Measurements from ENCODE around the gene UBE4B. TPM values are rescaled to one million over a fixed set of nuclear protein-coding genes. Genes with fewer than 3 reads are reported as not detected.
"Not testable (repeated sequence)": the region's sequence is repeated elsewhere in the genome, so short reads cannot be mapped to it uniquely, and the experiment has no call there.

Gene UBE4B
- total and polyA plus RNA-seq, 10 of the 15 experiments (the other 5 are each of a cell fraction or from before 2014, with no cell fraction given): 2.9 to 32.6 (median 20.7) TPM

DNA sequence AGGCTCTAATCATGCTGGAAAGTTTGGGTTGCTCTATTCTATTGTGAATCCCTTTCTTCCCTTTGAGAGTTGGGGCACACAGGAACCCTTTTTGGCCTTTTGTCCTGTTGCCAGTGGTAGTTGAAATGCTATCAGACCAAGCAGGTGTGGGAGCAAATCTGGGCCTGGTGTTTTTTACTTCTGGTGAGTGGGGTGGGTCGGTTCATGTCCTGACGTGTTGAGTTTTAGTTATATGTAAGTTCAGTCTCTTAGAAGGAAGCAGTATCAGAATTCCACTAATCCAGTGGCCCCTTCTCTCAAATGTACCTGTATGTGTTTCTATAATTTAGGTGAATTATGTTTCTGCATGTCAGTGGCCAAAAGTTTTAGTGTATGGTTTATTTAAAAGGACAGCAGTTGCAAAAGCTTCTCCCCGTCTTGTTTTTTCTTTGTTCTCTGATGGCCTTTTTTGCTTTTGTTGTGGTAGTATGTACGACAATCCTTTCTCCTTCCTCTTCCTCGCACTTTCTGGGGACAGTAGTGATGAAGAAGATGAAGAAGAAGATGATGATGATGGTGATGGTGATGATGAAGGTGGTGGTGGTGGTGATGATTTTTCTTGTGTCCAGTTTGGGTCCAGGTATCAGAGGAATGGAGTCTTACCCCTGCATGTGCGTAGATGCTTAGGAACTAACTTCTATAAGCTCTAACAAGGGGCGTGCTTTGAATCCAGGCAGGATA is 74.2 kb downstream of the UBE4B start (continued):
- TF ChIP-seq HSF1 (IDR thresholded peaks at IDR 0.05; ENCODE audit: low read depth, low read length) (no peak), SIX5 (IDR thresholded peaks at IDR 0.05; ENCODE audit: low read depth, low read length, severe bottlenecking) (no peak), TCF12 (IDR thresholded peaks at IDR 0.05; ENCODE audit: low read depth, low read length) (no peak), JUND (IDR thresholded peaks at IDR 0.05; ENCODE audit: low read depth, low read length) (no peak), SRF (IDR thresholded peaks at IDR 0.05; ENCODE audit: low read depth in 2 of 2, low read length in 2 of 2) (no peak), GABPA (IDR thresholded peaks at IDR 0.05; ENCODE audit: low read depth) (no peak), CHD2 (IDR thresholded peaks at IDR 0.05; ENCODE audit: borderline replicate concordance, low read depth, low read length) (no peak)

DNA sequence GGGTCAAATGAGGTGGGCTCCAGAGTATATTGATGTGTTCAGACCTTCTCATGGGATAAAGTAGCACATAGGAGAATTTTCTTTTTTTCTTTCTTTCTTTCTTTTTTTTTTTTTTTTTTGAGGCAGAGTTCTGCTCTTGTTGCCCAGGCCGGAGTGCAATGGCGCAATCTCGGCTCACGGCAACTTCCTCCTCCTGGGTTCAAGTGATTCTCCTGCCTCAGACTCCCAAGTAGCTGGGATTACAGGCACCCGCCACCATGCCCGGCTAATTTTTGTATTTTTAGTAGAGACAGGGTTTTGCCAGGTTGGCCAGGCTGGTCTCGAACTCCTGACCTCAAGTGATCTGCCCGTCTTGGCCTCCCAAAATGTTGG is 74.7 kb downstream of the UBE4B start:
- DNase-seq (ENCODE audit: low read depth, low spot score); H3K79me2 ChIP-seq (ENCODE audit: control insufficient read depth, insufficient read depth, low read length); in situ Hi-C loops (cut with MboI); H3K27me3 ChIP-seq (replicated peaks in 1 of 2; ENCODE audit: control insufficient read depth in 2 of 2, insufficient read depth in 2 of 2, low read length in 1 of 2); RAD21 ChIA-PET (ENCODE audit: unreplicated experiment); H3K4me1 ChIP-seq (ENCODE audit: control insufficient read depth, insufficient read depth, low read length); H2AFZ ChIP-seq (ENCODE audit: control insufficient read depth, low read depth, low read length); H3K9me3 ChIP-seq (replicated peaks; ENCODE audit: control insufficient read depth, insufficient read depth, low read length); ATAC-seq; intact Hi-C loops (cut with micrococcal nuclease; ENCODE audit: unreplicated experiment); H3K4me3 ChIP-seq; H4K20me1 ChIP-seq (ENCODE audit: control insufficient read depth, insufficient read depth); H3K9ac ChIP-seq (ENCODE audit: control insufficient read depth, insufficient read depth, low read length); FAIRE-seq; H3K27ac ChIP-seq (ENCODE audit: control insufficient read depth, insufficient read depth); BruUV-seq (replicated peaks); H3K4me2 ChIP-seq (ENCODE audit: control insufficient read depth, insufficient read depth): not testable (repeated sequence)
- peaks cover 6 to 10% of the 10 kb centered on the region in 2 experiments for H3K36me3 ChIP-seq (ENCODE audit: control insufficient read depth in 2 of 2, insufficient read depth in 2 of 2, low read length in 1 of 2)
- CTCF ChIA-PET: interaction anchor here (0.7 kb wide), 1 partner anchor 372 kb away, joined by 3 read pairs; no protein-coding TSS in a partner anchor
- 94% methylated on average over 4 of the region's 8 CpGs for WGBS (ENCODE audit: insufficient coverage, insufficient replicate concordance, low lambda C conversion rate, missing lambda C conversion rate)
- POLR2A ChIA-PET: interaction anchor here (0.6 kb wide), 1 partner anchor 105 kb away, joined by 3 read pairs; no protein-coding TSS in a partner anchor
- SMC1A ChIA-PET (ENCODE audit: uncharacterized antibody, unreplicated experiment): interaction anchor here (1.0 kb wide), 1 partner anchor 73 kb away, joined by 3 read pairs; no protein-coding TSS in a partner anchor
